Activated CD8-positive, alpha-beta T cell treated with anti-CD3 and anti-CD28 coated beads for 36 hours (primary cell): ENCODE data around the gene ITIH4. TPM values are rescaled to one million over a fixed set of nuclear protein-coding genes. Genes with fewer than 3 reads are reported as not detected.

Source experiments
- ATAC-seq: fragments of 200-7000 bp; cut with Tn5 transposase; one replicate; pipeline ENCODE4 v1.10.0; 2021; ENCODE audit warnings: mild to moderate bottlenecking, moderate library complexity
- CTCF ChIA-PET: fragments of 350-600 bp; sonication (Branson Sonifier 250); formaldehyde crosslinking; loops from one replicate; lab custom pipeline; 2021; ENCODE audit warnings: antibody characterized with exemption; lab: Charles Lee
- POLR2A ChIA-PET: fragments of 350-600 bp; sonication (Branson Sonifier 250); formaldehyde crosslinking; loops from one replicate; lab custom pipeline; 2021; ENCODE audit warnings: antibody characterized with exemption; lab: Charles Lee
- DNase-seq: peaks from one replicate; pipeline ENCODE4 v3.0.0-alpha.2; 2020
- H3K27ac Mint-ChIP-seq: one replicate; pipeline ENCODE4 v1.8.0; 2021; ENCODE audit warnings: mild to moderate bottlenecking, mixed read lengths
- H3K27me3 Mint-ChIP-seq: one replicate; pipeline ENCODE4 v1.8.0; 2021; ENCODE audit warnings: mixed read lengths
- H3K36me3 Mint-ChIP-seq: one replicate; pipeline ENCODE4 v1.8.0; 2021; ENCODE audit warnings: low read depth, mixed read lengths
- H3K4me1 Mint-ChIP-seq: one replicate; pipeline ENCODE4 v1.8.0; 2021; ENCODE audit warnings: low read depth, mixed read lengths
- H3K4me3 Mint-ChIP-seq: one replicate; pipeline ENCODE4 v1.8.0; 2021; ENCODE audit warnings: mild to moderate bottlenecking, moderate library complexity, mixed read lengths
- H3K9me3 Mint-ChIP-seq: one replicate; pipeline ENCODE4 v1.8.0; 2021; ENCODE audit warnings: mixed read lengths
- intact Hi-C: fragments of 100-400 bp; cut with micrococcal nuclease; formaldehyde crosslinking; loops from one replicate; pipeline ENCODE4 v1.10.0; 2022
- total RNA-seq, 2 experiments: library from RNA; stranded (reverse); gene quantifications; one replicate each; pipeline ENCODE4 v1.2.3, GENCODE V29; 2021
- TF ChIP-seq, protein P1 (sequence below): fragments of 200-600 bp; IDR thresholded peaks from one replicate; pipeline ENCODE4 v1.8.0; 2022; ENCODE audit warnings: antibody characterized with exemption, mild to moderate bottlenecking

The ITIH4 gene
- total RNA-seq, 2 experiments from 2014 or later = 3.9 to 5.5 TPM

DNA sequence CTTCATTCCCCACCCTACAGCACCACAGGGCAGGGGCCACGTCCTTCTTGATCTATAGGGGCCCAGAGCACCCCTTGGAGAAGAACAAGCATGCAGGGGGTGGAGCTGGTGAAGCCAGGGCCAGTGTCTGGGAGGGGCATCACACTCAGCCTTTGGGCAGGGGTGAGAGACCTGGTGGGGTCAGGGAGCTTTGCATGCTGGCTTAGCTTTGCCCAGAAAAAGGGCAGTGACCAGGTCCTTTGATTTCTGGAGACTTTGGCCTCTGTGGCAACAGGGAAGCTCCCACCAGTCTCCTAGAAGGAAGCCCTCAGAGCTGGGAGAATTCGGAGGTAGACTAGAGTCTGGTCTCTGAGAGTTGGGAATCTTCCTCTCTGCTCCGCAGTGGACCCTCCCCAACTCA lies 990 bp downstream of the ITIH4 start:
- Mint-ChIP-seq H3K36me3 (no peaks in the 10 kb centered on the region), H3K27ac (no peak overlapping the region), H3K9me3 (no peaks in the 10 kb centered on the region), H3K4me3 (no peak overlapping the region), H3K4me1 (peaks cover 5% of the 10 kb centered on the region), H3K27me3 (no peaks in the 10 kb centered on the region)
- intact Hi-C loops = no loop called here
- TF ChIP-seq, protein P1, sequence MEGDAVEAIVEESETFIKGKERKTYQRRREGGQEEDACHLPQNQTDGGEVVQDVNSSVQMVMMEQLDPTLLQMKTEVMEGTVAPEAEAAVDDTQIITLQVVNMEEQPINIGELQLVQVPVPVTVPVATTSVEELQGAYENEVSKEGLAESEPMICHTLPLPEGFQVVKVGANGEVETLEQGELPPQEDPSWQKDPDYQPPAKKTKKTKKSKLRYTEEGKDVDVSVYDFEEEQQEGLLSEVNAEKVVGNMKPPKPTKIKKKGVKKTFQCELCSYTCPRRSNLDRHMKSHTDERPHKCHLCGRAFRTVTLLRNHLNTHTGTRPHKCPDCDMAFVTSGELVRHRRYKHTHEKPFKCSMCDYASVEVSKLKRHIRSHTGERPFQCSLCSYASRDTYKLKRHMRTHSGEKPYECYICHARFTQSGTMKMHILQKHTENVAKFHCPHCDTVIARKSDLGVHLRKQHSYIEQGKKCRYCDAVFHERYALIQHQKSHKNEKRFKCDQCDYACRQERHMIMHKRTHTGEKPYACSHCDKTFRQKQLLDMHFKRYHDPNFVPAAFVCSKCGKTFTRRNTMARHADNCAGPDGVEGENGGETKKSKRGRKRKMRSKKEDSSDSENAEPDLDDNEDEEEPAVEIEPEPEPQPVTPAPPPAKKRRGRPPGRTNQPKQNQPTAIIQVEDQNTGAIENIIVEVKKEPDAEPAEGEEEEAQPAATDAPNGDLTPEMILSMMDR = no peak
- no peak for ATAC-seq
- ChIA-PET POLR2A (no interaction called here), CTCF (interaction anchor here (0.9 to 1.5 kb wide), 2 partner anchors 8 to 30 kb away, joined by 3 to 5 read pairs; no protein-coding TSS in a partner anchor)
- no peak for DNase-seq

DNA sequence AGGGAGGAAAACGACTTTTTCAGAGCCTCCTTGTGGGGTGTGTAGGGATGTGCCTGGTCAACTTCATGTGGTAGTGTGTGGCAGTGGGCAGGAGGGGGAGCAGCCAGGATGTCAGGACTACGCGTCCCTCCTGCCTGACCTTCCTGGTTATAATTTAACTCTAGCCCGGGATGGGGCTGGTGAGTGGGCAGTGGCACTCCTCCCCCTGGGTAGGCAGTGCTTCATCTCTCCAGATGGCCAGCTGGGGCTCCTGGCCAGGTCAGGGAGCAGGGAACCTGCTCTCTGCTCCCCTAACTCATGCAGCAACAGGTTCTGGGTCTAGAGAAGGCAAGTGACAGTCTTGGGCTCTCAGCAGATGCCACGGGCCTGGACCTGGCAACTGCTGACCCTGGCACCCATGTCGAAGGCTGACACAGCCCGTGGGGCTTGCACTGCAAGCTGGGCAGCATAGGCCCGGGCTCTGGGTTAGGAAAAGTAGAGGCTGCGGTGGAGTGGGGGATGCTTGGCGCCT lies 2.6 kb downstream of the ITIH4 start:
- Mint-ChIP-seq H3K9me3 (no peaks in the 10 kb centered on the region), H3K4me3 (no peak overlapping the region), H3K27me3 (no peaks in the 10 kb centered on the region), H3K4me1 (peaks cover 5% of the 10 kb centered on the region), H3K36me3 (no peaks in the 10 kb centered on the region), H3K27ac (no peak overlapping the region)
- ATAC-seq = no peak
- intact Hi-C loops = no loop called here
- no peak for DNase-seq
- POLR2A ChIA-PET = no interaction called here
- TF ChIP-seq, protein P1 = no peak
- CTCF ChIA-PET = interaction anchor here (1.4 kb wide), 1 partner anchor 29 kb away, joined by 4 read pairs; no protein-coding TSS in a partner anchor

DNA sequence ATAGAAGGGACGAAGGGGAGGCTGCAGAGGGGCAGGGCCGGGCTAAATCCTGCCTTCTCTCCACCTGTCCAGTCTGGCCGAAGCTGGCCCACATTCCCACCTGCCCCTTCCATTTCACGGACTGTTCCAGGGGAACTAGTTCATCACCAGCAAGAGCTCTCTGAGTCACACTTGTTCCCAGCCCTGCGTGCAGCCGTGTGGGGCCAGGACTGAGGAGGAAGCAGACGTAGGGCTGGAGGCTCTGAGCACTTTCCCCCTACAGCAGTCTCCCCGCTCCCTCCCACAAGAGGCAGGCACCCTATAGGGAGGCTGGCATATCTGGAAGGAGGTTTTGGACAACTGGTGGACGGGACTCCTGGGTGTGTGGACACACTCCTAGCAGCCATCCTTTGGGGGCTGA lies 3.0 kb downstream of the ITIH4 start:
- intact Hi-C loops = no loop called here
- Mint-ChIP-seq H3K27ac (no peak overlapping the region), H3K9me3 (no peaks in the 10 kb centered on the region), H3K36me3 (no peaks in the 10 kb centered on the region), H3K27me3 (no peaks in the 10 kb centered on the region), H3K4me3 (no peak overlapping the region), H3K4me1 (peaks cover 5% of the 10 kb centered on the region)
- CTCF ChIA-PET = interaction anchor here (1.4 kb wide), 1 partner anchor 29 kb away, joined by 4 read pairs; no protein-coding TSS in a partner anchor
- TF ChIP-seq, protein P1 = no peak
- DNase-seq (no peak), ATAC-seq (no peak)
- POLR2A ChIA-PET = no interaction called here

DNA sequence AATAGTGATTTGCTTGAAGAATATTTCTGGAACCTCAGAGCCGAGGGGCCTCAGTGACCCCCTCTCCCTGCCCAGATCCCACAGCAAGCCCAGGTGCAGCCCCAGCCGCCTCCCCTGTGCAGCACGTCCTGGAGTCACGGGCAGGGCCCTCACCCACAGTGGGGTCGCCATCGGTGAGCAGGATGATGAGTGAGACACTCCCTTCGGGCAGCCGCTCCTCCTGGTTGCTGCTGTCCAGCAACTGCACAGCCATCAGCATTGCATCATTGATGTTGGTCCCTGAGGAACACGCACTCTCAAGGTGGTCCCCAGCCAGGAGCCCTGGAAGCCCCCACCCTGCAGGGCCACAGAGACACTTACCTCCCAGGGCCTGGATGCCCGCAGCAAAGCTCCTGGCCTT lies 6.4 kb downstream of the ITIH4 start:
- no peaks in the 10 kb centered on the region for H3K27me3 Mint-ChIP-seq
- DNase-seq (no peak), ATAC-seq (no peak)
- no peaks in the 10 kb centered on the region for H3K9me3 Mint-ChIP-seq
- H3K4me1 Mint-ChIP-seq = no peaks in the 10 kb centered on the region
- CTCF ChIA-PET = interaction anchor here (3.9 kb wide), 1 partner anchor 25 kb away, joined by 17 read pairs; no protein-coding TSS in a partner anchor
- TF ChIP-seq, protein P1 = no peak
- H3K27ac Mint-ChIP-seq = no peak overlapping the region
- no peaks in the 10 kb centered on the region for H3K36me3 Mint-ChIP-seq
- intact Hi-C loops = no loop called here
- H3K4me3 Mint-ChIP-seq = no peak overlapping the region
- POLR2A ChIA-PET = no interaction called here

DNA sequence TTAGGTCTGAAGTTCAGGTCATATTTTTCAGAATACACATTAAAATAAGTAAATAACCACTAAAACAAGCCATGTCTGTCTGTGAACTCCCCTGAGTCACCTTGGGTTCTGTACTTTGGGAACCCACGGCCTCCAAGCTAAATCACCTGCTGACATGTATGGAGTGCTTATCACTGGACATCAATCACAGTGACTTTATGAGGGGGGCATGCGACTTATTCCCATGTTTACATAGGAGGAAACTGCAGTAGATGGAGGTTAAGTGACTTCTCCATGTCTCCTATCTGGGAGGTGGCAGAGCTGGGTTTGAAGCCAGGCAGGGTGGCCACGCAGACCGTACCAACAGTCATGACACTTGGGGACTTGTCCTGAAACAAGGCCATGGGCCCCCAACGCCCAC lies 8.1 kb downstream of the ITIH4 start:
- ChIA-PET CTCF (interaction anchor here (0.9 to 3.9 kb wide), 6 partner anchors 11 to 102 kb away, joined by 3 to 17 read pairs (median 4); no protein-coding TSS in a partner anchor), POLR2A (no interaction called here)
- H3K4me3 Mint-ChIP-seq = no peak overlapping the region
- H3K9me3 Mint-ChIP-seq = no peaks in the 10 kb centered on the region
- TF ChIP-seq, protein P1 = no peak
- ATAC-seq (no peak), DNase-seq (no peak)
- H3K27me3 Mint-ChIP-seq = no peaks in the 10 kb centered on the region
- H3K36me3 Mint-ChIP-seq = no peaks in the 10 kb centered on the region
- H3K4me1 Mint-ChIP-seq = no peaks in the 10 kb centered on the region
- no peak overlapping the region for H3K27ac Mint-ChIP-seq
- intact Hi-C loops = no loop called here
